HG03064 (cell line): ENCODE data around the gene PAQR8.

Experiments used
- ATAC-seq: cut with Tn5 transposase; IDR thresholded peaks from one replicate; pipeline ENCODE4 v1.9.1; 2021; ENCODE audit warnings: low read depth; ENCODE audit not compliant: unreplicated experiment

The PAQR8 gene

GRCh38 chr6:52361945-52362442 lies at the start of gene PAQR8:
PAQR8 (plus strand) TSS chr6:52362151; CDS start chr6:52403214, 41,063 bp downstream.
- ATAC-seq, result peak; percentile 83

- no peak for ATAC-seq
Measured at GRCh38 chr6:52312461-52312860, 49.5 kb upstream of the PAQR8 start.

DNA sequence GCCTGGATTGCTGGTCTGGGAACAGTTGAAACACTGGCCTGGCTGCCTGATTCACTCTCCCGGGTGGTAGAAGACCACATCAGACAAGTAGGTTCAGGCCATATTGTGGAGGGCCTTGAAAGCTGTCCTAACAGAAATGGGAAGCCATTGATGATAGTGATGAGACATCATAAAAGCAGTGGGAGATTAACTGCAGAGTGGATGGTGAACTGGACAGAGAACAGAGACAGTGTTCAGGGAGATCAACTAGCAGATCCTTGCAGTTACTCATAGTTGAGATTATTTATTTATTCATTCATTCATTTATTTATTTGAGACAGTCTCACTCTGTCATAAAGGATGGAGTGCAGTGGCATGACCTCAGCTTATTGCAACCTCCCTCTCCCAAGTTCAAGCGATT lies 47.2 kb upstream of the PAQR8 start:
- ATAC-seq, result no peak

- no peak for ATAC-seq
Measured at GRCh38 chr6:52317211-52317610, 44.7 kb upstream of the PAQR8 start.

DNA sequence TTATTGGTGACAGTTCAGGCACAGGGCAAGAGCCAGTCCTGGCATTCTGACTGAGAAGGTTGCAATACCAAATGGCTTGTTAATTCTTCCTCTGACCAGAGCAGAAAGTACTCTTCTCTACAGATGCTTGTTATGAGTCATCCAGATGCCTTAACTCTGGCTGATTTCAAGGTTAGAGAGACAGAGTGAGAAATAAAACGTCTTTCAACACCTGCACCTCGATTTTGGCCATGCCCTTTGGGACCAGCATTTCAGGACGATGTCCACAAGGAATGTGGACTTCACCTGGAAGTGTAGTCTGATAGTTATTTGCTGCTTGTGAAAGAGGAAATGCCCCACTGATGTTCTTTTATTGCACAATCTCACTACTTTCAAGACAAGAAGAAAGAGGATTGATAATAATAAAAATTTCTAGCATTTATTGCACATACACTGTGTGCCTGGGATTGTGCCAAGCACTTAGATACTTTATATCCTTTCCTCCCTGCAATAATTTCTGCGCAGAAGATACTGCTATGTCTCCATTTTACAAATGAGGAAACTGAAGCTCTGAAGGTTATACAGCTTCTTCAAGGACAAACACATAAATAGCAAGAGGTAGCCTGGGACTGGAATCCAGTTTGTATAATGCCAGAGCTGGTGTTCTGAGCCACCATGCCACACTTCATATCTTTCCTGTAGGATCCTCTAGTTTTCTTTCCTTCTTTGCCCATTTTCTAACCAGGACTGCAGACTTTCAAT lies 43.9 kb upstream of the PAQR8 start:
- peak; percentile 97 for ATAC-seq

- ATAC-seq, result no peak
Measured at GRCh38 chr6:52324189-52324588, 37.8 kb upstream of the PAQR8 start.

DNA sequence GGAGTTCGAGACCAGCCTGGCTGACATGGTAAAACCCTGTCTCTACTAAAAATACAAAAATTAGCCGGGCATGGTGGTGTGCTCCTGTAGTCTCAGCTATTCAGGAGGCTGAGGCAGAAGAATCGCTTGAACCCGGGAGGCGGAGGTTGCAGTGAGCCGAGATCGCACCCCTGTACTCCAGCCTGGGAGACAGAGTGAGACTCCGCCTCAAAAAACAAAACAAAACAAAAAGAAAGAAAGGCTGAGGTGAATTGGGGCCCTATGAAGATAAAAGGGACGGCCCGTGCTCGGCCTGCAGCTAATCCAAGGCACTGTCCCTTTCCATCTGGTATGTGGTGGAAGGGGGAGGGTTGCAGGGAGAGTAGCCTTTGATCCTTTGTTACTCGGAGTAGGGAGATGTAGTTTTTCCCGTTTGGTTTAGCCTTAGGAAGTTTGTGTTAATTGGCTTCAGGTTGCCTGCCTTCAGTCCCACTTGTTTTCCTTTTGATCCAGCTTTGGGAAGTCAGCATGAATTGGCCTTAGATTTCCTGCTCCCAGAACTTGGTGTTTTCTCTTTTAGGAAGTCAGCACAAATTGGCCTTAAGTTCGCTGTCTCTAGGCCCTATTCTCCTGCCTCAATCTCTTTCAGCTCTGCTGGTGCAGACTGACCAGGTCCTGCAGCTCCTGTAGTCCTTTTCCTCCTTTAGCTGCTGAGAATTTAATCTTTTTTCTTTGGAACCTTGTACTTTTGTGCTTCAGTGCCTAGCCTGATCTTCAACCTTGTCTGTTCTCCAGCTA lies 36.1 kb upstream of the PAQR8 start:
- no peak for ATAC-seq

DNA sequence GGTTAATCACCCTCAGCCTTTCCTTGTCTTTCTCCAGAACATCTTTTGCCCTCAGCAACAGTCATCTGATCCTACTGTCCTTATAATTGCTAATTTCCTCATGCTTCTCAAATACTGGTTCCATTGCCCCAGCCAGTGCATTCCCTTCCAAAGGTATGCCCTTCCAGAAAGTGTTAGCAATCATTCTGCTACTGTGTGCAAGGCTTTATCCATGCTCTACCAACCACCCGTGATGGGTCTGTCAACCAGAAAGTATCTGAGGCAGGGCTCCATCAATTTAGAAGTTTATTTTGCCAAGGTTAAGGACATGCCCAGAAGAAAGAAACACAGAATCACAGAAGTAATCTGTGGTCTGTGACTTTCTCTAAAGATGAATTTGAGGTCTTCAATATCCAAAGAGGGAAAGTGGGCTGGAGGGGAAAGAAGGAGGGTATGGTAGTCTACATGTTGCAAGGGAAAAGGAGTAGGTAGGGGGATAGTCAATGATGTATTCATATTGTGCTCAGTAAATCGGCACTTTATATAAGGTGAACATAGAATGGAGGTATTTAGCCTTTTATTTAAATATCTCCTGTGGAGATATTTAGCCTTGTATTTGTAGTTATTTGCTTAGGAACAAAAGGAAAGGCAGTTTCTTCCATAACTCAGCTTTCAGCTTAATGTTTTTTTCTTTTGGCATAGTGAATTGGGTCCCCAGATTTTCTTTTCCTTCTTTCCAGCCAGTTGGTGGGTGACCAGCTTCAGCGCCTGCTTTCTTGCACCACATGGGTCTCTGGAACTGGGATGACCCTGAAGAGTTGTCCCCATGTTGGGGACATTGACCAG lies 35.2 kb upstream of the PAQR8 start:
- no peak for ATAC-seq

- ATAC-seq, result no peak
Measured at GRCh38 chr6:52328303-52328662, 33.7 kb upstream of the PAQR8 start.

DNA sequence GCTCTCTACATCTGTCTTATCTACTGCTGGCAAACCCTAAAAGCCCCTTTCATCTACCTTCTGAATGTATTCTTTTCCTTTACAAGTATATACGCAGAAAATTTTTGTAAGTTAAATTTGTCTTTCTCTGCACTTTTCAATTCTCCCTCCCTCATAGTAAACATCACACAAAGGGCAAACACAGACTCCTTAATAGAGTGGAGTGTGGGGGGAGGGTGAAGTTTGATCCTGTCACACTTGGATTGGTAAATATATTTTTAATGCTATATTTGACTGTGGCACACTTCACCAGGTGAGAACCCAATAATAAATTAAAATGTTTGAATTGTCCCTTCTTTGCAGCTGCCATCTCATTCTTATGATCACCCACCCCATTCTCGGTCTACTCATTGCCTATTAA lies 33.2 kb upstream of the PAQR8 start:
- ATAC-seq, result no peak

DNA sequence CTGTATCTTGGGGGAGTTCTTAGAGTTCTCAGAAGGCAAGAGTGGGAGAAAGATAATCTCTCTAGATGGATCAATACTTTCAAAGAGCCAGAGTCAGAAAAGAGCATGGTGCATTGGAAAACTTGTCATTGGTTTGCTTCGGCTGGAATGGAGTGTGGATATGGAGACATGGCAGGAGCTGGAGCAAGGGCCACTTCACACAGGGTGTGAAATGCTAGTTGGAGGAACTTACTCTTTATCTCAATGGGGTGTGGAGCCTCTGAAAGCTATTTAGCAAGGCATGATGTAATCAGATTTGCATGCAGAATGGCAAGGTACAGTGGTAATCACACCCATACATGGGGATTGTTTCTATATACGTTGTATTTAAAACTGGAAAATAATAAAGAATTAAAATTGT lies 31.5 kb upstream of the PAQR8 start:
- ATAC-seq, result no peak

DNA sequence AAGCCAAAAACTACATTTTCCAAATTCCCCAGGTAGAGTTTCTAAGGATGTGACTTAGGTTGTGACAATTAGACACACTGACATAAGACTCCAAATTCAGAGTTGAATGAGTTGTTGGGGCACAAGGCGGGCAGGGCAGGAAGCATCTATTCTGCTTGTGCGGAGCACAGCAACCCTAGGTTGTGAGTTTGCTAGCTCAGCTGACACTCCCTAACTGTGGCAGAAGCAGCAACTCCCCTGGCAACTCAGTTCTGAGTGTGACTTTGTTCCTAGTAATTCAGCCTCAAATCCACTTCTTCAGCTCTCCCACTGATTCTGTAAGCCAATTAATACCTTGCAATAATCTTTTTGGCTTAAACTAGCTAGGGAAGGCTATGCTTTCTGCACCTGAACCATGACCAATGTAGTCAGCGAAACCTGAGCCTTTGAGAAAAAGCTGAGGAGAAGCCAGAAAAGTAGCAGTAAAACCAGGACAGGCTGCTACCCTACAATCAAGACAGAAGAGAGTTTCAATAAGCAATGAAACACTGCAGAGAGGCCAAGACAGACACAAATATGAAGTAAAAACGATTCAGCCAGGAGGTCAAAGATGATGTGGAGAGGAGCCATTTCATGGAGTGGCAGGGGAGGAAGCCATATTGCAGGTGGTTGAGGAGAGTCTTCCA lies 30.0 kb upstream of the PAQR8 start:
- ATAC-seq, result no peak

- no peak for ATAC-seq
Measured at GRCh38 chr6:52333840-52334200, 28.1 kb upstream of the PAQR8 start.

GRCh38 chr6:52335576-52335975 lies 26.4 kb upstream of the PAQR8 start:
- ATAC-seq, result no peak

- no peak for ATAC-seq
Measured at GRCh38 chr6:52336919-52337561, 24.9 kb upstream of the PAQR8 start.

DNA sequence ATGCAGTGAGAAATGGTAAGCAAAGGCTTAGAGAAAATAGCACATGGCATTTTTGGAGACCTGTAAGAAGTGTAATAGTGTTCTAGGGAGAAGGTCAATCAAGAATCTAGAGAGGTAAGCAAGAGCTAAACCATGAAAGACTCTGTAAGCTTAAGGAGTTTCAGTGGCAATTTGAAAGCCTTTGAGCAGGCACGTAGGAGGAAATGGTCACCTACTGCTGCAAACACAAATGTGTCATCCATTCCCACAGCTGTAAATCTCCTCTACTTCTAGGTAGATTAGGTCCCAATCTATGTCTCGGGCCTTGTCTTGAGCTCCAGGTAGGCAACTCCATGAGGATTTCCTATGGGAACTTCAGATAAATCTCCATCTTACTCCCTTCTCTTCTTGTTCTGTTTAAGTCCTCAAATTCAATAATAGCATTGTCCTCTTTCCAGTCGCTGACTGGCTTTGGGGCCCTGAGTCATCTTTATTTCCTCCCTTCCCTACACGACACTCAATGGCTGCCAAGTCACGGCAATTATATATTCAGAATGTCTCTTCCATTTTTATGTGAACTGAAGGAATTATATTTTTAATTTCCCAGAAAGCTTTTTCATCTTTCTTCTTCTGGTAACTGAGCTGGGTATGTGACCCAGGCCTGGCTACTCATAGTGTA lies 24.2 kb upstream of the PAQR8 start:
- peak; percentile 67 for ATAC-seq

GRCh38 chr6:52340603-52340880 lies 21.4 kb upstream of the PAQR8 start:
- no peak for ATAC-seq

DNA sequence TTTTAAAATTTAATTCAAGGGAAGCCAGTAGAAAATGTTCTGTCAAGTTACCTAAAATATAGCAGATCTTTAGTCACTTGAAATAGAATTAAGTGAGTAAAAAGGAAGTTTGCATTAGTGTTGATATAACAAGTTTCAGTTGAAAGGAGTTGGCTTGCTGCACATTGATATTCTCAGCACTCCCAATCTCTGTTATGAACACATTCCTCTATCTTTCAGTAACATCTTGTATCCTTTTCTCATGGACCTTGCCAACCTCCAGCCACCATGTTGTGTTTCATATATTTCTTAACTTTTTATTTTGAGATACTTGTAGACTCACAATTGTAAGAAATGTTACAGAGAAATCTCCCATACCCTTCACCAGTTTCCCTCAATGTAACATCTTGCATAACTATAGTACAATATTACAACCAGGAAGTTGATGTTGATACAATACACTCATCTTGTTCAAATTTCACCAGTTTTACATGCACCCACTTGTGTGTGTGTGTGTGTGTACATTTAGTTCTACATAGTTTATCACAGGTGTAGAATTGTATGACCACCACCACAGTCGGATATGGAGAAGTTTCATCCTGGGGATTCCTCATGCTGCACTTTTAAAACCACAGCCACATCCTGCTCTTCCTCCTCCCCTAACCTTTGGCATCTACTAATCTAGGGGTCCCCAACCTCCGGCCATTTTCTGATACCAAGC lies 20.2 kb upstream of the PAQR8 start:
- no peak for ATAC-seq

DNA sequence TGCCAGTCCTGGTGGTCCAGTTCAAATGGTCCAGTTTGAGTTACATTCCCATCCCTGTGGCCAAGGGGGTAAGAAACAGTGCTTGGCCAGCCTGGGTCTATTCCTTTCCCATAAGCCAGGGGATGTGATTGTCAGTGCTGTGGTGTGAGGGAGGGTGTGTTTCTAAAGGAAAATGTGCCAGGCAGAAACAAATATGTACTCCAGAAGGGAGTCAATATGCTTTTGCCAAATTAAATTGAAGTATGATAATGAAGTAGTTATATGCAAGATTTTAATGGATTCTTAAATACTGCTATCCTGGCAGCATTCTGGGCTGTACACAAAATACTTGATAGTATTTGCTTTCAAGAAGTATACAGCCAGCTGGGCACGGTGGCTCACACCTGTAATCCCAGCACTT lies 16.6 kb upstream of the PAQR8 start:
- no peak for ATAC-seq
